Neural progenitor cell (in vitro differentiated cells): Measurements from ENCODE around the gene MEG3.

Experiments used
- CTCF ChIP-seq: fragments of 200-600 bp; sonication (generic); IDR thresholded peaks from 2 replicates; pipeline ENCODE4 v1.5.1; 2017; ENCODE audit warnings: antibody characterized with exemption, mild to moderate bottlenecking
- EZH2 ChIP-seq: fragments of 200-600 bp; sonication (generic); IDR thresholded peaks from 2 replicates; pipeline ENCODE4 v1.6.1; 2017; ENCODE audit warnings: antibody characterized with exemption, mild to moderate bottlenecking, moderate library complexity
- EZH2phosphoT487 ChIP-seq: fragments of 200-600 bp; sonication (generic); IDR thresholded peaks from 2 replicates; pipeline ENCODE4 v1.6.1; 2017; ENCODE audit warnings: antibody characterized with exemption

- TF ChIP-seq CTCF (no peak), EZH2 (no peak), EZH2phosphoT487 (no peak)
These were observed 47.2 kb downstream of the MEG3 start for GRCh38 chr14:100873096-100873482.
